ENCODE results near the gene ZSWIM6. TPM values are rescaled to one million over a fixed set of nuclear protein-coding genes. Genes with fewer than 3 reads are reported as not detected.

The ZSWIM6 gene
- total and polyA plus RNA-seq, 4 donors, result 5.9 to 21.6 (median 13.3) TPM

DNA sequence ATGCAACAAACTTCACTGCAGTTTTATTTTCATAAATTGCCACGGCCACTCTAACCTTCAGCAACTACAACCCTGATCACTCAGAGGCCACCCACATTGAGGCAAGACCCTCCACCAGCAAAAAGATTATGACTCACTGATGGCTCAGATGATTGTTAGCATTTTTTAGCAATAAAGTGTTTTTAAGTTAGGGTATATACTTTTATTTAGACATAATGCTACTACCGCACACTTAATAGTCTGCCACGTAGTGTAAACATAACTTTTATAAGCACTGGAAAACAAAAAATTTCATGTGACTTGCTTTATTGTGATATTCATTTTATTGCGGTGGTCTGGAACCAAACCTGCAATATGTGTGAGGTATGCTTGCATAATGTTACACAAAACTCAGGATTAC lies 257.9 kb downstream of the ZSWIM6 start:
- Histone ChIP-seq H3K27me3 (ENCODE audit: control insufficient read depth in 3 of 3, insufficient read depth in 3 of 3, low read length in 2 of 3) (no peaks in the 10 kb centered on the region), H3K4me3 (no peak overlapping the region), H3K27ac (ENCODE audit: low read depth in 1 of 2, low read length in 1 of 2) (no peak overlapping the region), H3K9me3 (ENCODE audit: control insufficient read depth in 4 of 4, insufficient read depth in 3 of 4, low read length in 3 of 4) (no peaks in the 10 kb centered on the region), H3K36me3 (ENCODE audit: control insufficient read depth in 4 of 4, insufficient read depth in 4 of 4, low read length in 4 of 4) (no peaks in the 10 kb centered on the region), H3K4me1 (ENCODE audit: control insufficient read depth in 5 of 5, insufficient read depth in 5 of 5, low read length in 5 of 5) (peaks cover 0 to 21% (median 3%) of the 10 kb centered on the region in 5 donors), H3K9ac (ENCODE audit: insufficient read depth in 1 of 2, low read length in 2 of 2) (no peak overlapping the region)
- WGBS, 2 donors, result 88 to 91% methylated on average over 4 of the region's 4 CpGs
- peak in 2 of 3 donors; percentile 46 to 55 for DNase-seq
- TF ChIP-seq, protein P1, sequence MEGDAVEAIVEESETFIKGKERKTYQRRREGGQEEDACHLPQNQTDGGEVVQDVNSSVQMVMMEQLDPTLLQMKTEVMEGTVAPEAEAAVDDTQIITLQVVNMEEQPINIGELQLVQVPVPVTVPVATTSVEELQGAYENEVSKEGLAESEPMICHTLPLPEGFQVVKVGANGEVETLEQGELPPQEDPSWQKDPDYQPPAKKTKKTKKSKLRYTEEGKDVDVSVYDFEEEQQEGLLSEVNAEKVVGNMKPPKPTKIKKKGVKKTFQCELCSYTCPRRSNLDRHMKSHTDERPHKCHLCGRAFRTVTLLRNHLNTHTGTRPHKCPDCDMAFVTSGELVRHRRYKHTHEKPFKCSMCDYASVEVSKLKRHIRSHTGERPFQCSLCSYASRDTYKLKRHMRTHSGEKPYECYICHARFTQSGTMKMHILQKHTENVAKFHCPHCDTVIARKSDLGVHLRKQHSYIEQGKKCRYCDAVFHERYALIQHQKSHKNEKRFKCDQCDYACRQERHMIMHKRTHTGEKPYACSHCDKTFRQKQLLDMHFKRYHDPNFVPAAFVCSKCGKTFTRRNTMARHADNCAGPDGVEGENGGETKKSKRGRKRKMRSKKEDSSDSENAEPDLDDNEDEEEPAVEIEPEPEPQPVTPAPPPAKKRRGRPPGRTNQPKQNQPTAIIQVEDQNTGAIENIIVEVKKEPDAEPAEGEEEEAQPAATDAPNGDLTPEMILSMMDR (IDR thresholded peaks at IDR 0.05; ENCODE audit: control extremely low read depth, extremely low read depth), result no peak
- ATAC-seq (ENCODE audit: insufficient read depth, low FRiP score), result no peak

DNA sequence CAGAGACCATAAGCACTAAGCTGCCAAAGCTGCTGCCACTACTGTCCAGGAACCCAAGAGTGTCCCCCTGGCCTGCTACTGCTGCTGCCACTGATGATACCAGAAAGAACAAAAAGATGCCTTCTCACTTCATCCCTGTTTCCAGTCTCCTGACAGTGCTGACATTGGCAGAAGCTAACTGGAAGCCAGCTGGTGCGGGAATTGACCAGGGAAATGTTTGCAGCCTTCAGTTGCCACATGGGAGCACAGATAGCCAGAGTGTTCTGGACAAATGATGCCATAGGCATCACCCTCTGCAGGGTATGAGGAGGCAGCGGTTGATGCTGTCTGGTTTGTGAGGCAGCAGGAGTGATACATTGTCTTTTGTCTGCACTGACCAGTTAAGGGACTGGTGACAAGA lies 258.4 kb downstream of the ZSWIM6 start:
- Histone ChIP-seq H3K4me1 (ENCODE audit: control insufficient read depth in 5 of 5, insufficient read depth in 5 of 5, low read length in 5 of 5) (peaks cover 0 to 21% (median 3%) of the 10 kb centered on the region in 5 donors), H3K9me3 (ENCODE audit: control insufficient read depth in 4 of 4, insufficient read depth in 3 of 4, low read length in 3 of 4) (no peaks in the 10 kb centered on the region), H3K4me3 (no peak overlapping the region), H3K27me3 (ENCODE audit: control insufficient read depth in 3 of 3, insufficient read depth in 3 of 3, low read length in 2 of 3) (no peaks in the 10 kb centered on the region), H3K27ac (ENCODE audit: low read depth in 1 of 2, low read length in 1 of 2) (no peak overlapping the region), H3K9ac (ENCODE audit: insufficient read depth in 1 of 2, low read length in 2 of 2) (no peak overlapping the region), H3K36me3 (ENCODE audit: control insufficient read depth in 4 of 4, insufficient read depth in 4 of 4, low read length in 4 of 4) (no peaks in the 10 kb centered on the region)
- TF ChIP-seq, protein P1 (IDR thresholded peaks at IDR 0.05; ENCODE audit: control extremely low read depth, extremely low read depth), result no peak
- DNase-seq (no peak), ATAC-seq (ENCODE audit: insufficient read depth, low FRiP score) (no peak)
- 91 to 98% methylated on average over 2 of the region's 2 CpGs for WGBS, 2 donors

DNA sequence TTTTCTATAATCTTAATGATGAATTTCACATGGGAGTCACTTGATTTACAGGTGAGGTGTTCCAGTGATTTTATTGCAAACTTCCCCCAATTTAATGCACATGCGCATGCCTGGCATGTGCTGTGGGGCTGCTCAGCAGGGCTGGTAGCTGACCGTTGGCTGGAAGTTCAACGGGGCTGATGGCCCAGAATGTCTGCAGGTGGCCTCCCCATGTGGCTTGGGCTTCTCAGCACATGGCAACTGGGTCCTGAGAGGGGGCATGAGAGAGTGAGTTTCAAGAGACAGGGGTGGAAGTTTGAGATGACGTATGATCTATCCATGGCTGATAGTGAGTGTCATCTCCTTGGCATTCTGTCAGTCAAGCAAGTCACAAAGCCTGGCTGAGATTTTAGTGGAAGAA lies 259.8 kb downstream of the ZSWIM6 start:
- H3K36me3 ChIP-seq (ENCODE audit: control insufficient read depth in 4 of 4, insufficient read depth in 4 of 4, low read length in 4 of 4), result no peaks in the 10 kb centered on the region
- TF ChIP-seq, protein P1 (IDR thresholded peaks at IDR 0.05; ENCODE audit: control extremely low read depth, extremely low read depth), result no peak
- H3K9me3 ChIP-seq (ENCODE audit: control insufficient read depth in 4 of 4, insufficient read depth in 3 of 4, low read length in 3 of 4), result no peaks in the 10 kb centered on the region
- H3K4me3 ChIP-seq, result no peak overlapping the region
- no peak for ATAC-seq (ENCODE audit: insufficient read depth, low FRiP score)
- DNase-seq, result no peak
- no peaks in the 10 kb centered on the region for H3K27me3 ChIP-seq (ENCODE audit: control insufficient read depth in 3 of 3, insufficient read depth in 3 of 3, low read length in 2 of 3)
- H3K4me1 ChIP-seq (ENCODE audit: control insufficient read depth in 5 of 5, insufficient read depth in 5 of 5, low read length in 5 of 5), result peaks cover 0 to 12% (median 0%) of the 10 kb centered on the region in 5 donors
- WGBS, 2 donors, result 95 to 97% methylated on average over 4 of the region's 4 CpGs
- no peak overlapping the region for H3K9ac ChIP-seq (ENCODE audit: insufficient read depth in 1 of 2, low read length in 2 of 2)
- no peak overlapping the region for H3K27ac ChIP-seq (ENCODE audit: low read depth in 1 of 2, low read length in 1 of 2)

DNA sequence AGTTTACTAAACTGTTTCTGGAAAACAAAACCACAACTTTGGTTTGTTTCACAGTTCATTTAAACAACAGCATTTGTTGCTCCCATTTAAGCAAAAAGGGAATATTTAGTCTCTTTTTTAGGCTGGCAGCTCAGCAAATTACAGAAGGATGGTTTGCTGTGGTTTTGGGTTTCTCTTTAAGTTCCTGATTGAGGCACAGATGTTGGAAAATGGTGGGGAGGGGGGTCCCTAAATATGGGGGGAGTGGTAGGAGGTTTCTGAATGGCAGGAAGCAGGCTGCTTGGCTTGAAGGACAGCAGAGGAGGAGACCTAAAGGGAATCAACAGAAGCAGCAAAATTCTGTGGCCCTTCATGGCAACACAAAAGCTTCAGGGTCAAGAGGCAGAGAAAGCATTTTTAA lies 263.4 kb downstream of the ZSWIM6 start:
- no peak overlapping the region for H3K9ac ChIP-seq (ENCODE audit: insufficient read depth in 1 of 2, low read length in 2 of 2)
- DNase-seq (no peak), ATAC-seq (ENCODE audit: insufficient read depth, low FRiP score) (no peak)
- no peak overlapping the region for H3K27ac ChIP-seq (ENCODE audit: low read depth in 1 of 2, low read length in 1 of 2)
- TF ChIP-seq, protein P1 (IDR thresholded peaks at IDR 0.05; ENCODE audit: control extremely low read depth, extremely low read depth), result no peak
- peaks cover 0 to 16% (median 2%) of the 10 kb centered on the region in 5 donors for H3K4me1 ChIP-seq (ENCODE audit: control insufficient read depth in 5 of 5, insufficient read depth in 5 of 5, low read length in 5 of 5)
- no peaks in the 10 kb centered on the region for H3K9me3 ChIP-seq (ENCODE audit: control insufficient read depth in 4 of 4, insufficient read depth in 3 of 4, low read length in 3 of 4)
- no peaks in the 10 kb centered on the region for H3K27me3 ChIP-seq (ENCODE audit: control insufficient read depth in 3 of 3, insufficient read depth in 3 of 3, low read length in 2 of 3)
- H3K4me3 ChIP-seq, result no peak overlapping the region
- H3K36me3 ChIP-seq (ENCODE audit: control insufficient read depth in 4 of 4, insufficient read depth in 4 of 4, low read length in 4 of 4), result no peaks in the 10 kb centered on the region

Measured in lung (tissue), 12 donors.